ENCODE measurements around the gene ZNF280B.
"Not testable (repeated sequence)": the region's sequence is repeated elsewhere in the genome, so short reads cannot be mapped to it uniquely, and the experiment has no call there.

The ZNF280B gene

GRCh38 chr22:22533417-22533816, 24.9 kb upstream of the ZNF280B start:
- no peak for DNase-seq (ENCODE audit: low read depth)
- TF ChIP-seq, protein P1, sequence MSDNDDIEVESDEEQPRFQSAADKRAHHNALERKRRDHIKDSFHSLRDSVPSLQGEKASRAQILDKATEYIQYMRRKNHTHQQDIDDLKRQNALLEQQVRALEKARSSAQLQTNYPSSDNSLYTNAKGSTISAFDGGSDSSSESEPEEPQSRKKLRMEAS (IDR thresholded peaks at IDR 0.05; ENCODE audit: low read depth, low read length): no peak
- TF ChIP-seq MYC (IDR thresholded peaks at IDR 0.05; ENCODE audit: low read depth, low read length) (no peak), POLR2A (IDR thresholded peaks at IDR 0.05; ENCODE audit: extremely low read depth, insufficient read length) (no peak), CTCF (IDR thresholded peaks at IDR 0.05; ENCODE audit: low read depth, low read length) (no peak)
- H3K4me3 ChIP-seq (ENCODE audit: low read depth, low read length): no peak overlapping the region

DNA sequence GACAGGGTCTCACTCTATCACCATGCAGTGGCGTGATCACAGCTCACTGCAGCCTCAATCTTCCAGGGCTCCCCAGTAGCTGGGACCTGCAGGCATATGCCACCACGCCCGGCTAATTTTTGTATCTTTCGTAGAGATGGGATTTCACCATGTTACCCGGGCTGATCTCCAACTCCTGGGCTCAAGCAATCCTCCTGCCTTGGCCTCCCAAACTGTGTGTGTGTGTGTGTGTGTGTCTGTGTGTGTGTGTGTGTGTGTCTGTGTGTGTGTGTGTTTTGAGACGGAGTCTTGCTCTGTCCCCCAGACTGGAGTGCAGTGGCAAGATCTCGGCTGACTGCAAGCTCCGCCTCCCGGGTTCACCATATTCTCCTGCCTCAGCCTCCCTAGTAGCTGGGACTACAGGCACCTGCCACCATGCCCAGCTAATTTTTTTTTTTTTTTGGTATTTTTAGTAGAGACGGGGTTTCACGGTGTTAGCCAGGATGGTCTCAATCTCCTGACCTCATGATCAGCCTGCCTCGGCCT, 24.1 kb upstream of the ZNF280B start:
- H3K4me3 ChIP-seq (ENCODE audit: low read depth, low read length); DNase-seq (ENCODE audit: low read depth): not testable (repeated sequence)

DNA sequence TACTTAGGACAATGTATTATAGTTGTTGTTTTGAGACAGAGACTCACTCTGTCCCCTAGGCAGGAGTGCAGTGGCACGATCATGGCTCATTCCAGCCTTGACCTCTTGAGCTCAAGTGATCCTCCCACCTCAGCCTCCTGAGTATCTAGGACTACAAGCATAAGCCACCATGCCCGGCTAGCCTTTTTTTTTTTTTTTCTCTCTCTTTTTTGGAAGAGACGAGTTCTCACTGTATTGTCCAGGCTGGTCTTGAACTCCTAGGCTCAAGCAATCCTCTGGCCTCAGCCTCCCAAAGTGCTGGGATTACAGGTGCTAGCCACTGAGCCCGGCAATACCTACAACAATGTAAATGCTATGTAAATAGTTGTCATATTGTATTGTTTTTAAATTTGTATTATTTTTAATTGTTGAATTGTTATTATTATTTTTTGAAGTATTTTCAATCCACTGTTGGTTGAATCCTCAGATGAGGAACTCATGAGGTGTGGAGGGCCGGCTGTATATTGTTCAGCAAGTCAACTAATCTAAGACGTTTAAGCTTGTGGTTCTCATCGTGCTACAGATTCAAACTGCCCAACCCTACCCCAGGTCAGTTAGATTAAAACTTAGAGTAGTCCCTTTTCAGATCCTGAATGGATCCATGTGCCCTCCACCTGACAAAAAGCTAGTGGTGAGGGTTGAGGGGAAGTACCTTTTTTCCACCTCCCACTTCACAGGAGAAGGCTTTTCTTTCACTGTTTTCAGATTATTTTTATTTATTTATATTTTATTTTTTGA, 23.4 kb upstream of the ZNF280B start:
- no peak for DNase-seq (ENCODE audit: low read depth)
- H3K4me3 ChIP-seq (ENCODE audit: low read depth, low read length): no peak overlapping the region
- TF ChIP-seq MYC (IDR thresholded peaks at IDR 0.05; ENCODE audit: low read depth, low read length) (no peak), CTCF (IDR thresholded peaks at IDR 0.05; ENCODE audit: low read depth, low read length) (no peak), POLR2A (IDR thresholded peaks at IDR 0.05; ENCODE audit: extremely low read depth, insufficient read length) (no peak)
- TF ChIP-seq, protein P1 (IDR thresholded peaks at IDR 0.05; ENCODE audit: low read depth, low read length): no peak

DNA sequence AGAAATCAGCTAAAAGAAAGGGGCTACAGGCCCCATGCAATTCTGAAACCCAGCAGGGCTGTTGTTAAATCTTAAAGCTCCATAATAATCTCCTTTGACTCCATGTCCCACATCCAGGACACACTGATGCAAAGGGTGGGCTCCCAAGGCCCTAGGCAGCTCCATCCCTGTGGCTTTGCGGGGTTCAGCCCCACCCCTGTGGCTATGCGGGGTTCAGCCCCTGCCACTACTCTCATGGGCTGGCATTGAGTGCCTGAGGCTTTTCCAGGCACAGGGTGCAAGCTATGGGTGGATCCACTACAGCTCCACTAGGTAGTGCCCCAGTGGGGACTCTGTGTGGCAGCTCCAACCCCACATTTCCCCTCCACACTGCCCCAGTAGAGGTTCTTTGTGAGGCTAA, 20.2 kb upstream of the ZNF280B start:
- DNase-seq (ENCODE audit: low read depth): no peak
- H3K4me3 ChIP-seq (ENCODE audit: low read depth, low read length): no peak overlapping the region
- TF ChIP-seq, protein P1 (IDR thresholded peaks at IDR 0.05; ENCODE audit: low read depth, low read length): no peak
- TF ChIP-seq POLR2A (IDR thresholded peaks at IDR 0.05; ENCODE audit: extremely low read depth, insufficient read length): no peak
- TF ChIP-seq MYC (IDR thresholded peaks at IDR 0.05; ENCODE audit: low read depth, low read length): no peak
- TF ChIP-seq CTCF (IDR thresholded peaks at IDR 0.05; ENCODE audit: low read depth, low read length): no peak

GRCh38 chr22:22527312-22527711, 18.8 kb upstream of the ZNF280B start:
- no peak for DNase-seq (ENCODE audit: low read depth)
- no peak overlapping the region for H3K4me3 ChIP-seq (ENCODE audit: low read depth, low read length)
- TF ChIP-seq MYC (IDR thresholded peaks at IDR 0.05; ENCODE audit: low read depth, low read length) (no peak), CTCF (IDR thresholded peaks at IDR 0.05; ENCODE audit: low read depth, low read length) (no peak), POLR2A (IDR thresholded peaks at IDR 0.05; ENCODE audit: extremely low read depth, insufficient read length) (no peak)
- TF ChIP-seq, protein P1 (IDR thresholded peaks at IDR 0.05; ENCODE audit: low read depth, low read length): no peak

- H3K4me3 ChIP-seq (ENCODE audit: low read depth, low read length): no peak overlapping the region
- DNase-seq (ENCODE audit: low read depth): no peak
- no peak for TF ChIP-seq MYC (IDR thresholded peaks at IDR 0.05; ENCODE audit: low read depth, low read length)
- no peak for TF ChIP-seq POLR2A (IDR thresholded peaks at IDR 0.05; ENCODE audit: extremely low read depth, insufficient read length)
- TF ChIP-seq CTCF (IDR thresholded peaks at IDR 0.05; ENCODE audit: low read depth, low read length): no peak
- TF ChIP-seq, protein P1 (IDR thresholded peaks at IDR 0.05; ENCODE audit: low read depth, low read length): no peak
These were observed 17.8 kb upstream of the ZNF280B start for GRCh38 chr22:22526125-22526912.
